ENCODE data around the gene ABLIM3. TPM values are rescaled to one million over a fixed set of nuclear protein-coding genes. Genes with fewer than 3 reads are reported as not detected.

The ABLIM3 gene
- polyA plus RNA-seq, 1 experiment, result 25.7 TPM

DNA sequence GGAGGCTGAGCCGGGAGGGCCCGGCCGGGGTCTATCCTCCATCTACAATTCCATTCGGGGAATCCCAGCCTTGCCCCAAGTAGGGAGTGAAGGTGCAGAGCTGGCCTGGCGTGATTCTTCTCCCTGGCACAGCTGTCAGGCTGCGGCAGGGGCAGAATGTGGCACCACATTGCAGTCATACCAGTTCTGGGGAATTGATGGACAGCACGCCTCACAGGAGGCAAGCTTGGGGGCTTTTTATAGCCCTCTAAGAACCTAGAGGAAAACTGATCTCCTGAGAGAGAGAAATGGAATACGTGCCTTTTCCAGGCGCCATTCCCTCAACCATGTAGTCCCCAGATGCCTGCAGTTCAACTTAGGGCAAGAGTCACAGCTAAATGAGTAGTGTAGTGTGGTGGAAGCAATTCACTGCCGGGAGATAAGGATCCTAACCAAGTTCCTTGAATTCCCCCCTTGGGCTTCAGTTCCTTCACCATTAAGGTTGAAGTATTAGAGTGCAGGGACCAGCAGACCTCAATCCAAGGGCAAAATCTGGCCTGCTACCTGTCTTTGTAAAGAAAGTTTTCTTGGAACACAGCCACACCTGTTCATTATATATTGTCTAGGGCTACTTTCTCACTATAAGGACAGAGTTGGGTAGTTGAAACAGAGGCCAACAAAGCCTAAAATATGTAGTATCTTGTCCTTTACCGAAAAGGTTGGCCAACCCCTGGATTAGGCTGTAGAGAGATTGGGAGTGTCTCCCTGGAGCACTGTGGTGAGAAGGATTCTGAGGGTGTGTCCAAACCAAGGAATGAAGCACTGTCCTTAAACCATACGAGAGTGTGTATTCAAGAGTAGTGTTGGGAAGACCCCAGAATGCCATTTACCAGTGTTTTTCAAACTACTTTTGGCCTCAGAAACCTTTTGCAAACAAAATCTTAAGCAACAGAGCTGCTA lies 141.0 kb downstream of the ABLIM3 start:
- Histone ChIP-seq H3K27me3 (ENCODE audit: control insufficient read depth, insufficient read depth, low read length) (no peaks in the 10 kb centered on the region), H3K4me3 (ENCODE audit: low read depth, low read length) (no peak overlapping the region), H3K36me3 (ENCODE audit: control insufficient read depth, insufficient read depth, low read length) (no peaks in the 10 kb centered on the region)
- TF ChIP-seq, protein P1, sequence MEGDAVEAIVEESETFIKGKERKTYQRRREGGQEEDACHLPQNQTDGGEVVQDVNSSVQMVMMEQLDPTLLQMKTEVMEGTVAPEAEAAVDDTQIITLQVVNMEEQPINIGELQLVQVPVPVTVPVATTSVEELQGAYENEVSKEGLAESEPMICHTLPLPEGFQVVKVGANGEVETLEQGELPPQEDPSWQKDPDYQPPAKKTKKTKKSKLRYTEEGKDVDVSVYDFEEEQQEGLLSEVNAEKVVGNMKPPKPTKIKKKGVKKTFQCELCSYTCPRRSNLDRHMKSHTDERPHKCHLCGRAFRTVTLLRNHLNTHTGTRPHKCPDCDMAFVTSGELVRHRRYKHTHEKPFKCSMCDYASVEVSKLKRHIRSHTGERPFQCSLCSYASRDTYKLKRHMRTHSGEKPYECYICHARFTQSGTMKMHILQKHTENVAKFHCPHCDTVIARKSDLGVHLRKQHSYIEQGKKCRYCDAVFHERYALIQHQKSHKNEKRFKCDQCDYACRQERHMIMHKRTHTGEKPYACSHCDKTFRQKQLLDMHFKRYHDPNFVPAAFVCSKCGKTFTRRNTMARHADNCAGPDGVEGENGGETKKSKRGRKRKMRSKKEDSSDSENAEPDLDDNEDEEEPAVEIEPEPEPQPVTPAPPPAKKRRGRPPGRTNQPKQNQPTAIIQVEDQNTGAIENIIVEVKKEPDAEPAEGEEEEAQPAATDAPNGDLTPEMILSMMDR (IDR thresholded peaks at IDR 0.05; ENCODE audit: insufficient read depth, low read depth, low read length), result no peak
- ChIA-PET POLR2A (no interaction called here), CTCF (interaction anchor here (0.6 kb wide), 1 partner anchor 13 kb away, joined by 3 read pairs; no protein-coding TSS in a partner anchor)
- DNase-seq (ENCODE audit: low read depth), result no peak

DNA sequence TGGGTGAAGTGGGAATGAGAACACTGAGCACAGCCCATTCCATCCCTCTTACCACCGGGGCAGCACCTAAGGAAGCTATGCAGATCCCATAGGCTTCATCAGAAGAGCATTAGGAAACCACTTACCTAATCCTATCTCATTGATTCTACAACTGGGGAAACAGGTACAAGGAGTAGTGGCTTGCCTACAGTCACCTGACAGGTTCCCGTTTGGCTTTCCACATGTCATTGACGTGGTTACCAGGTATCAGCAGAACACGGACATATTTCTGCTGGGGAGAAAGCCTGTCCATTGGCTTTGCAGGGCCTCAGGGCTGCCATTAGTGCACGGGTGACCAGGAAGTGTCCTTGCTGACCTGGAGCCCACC lies 141.7 kb downstream of the ABLIM3 start:
- TF ChIP-seq, protein P1 (IDR thresholded peaks at IDR 0.05; ENCODE audit: insufficient read depth, low read depth, low read length), result no peak
- CTCF ChIA-PET, result no interaction called here
- POLR2A ChIA-PET, result no interaction called here
- no peak for DNase-seq (ENCODE audit: low read depth)
- no peaks in the 10 kb centered on the region for H3K27me3 ChIP-seq (ENCODE audit: control insufficient read depth, insufficient read depth, low read length)
- H3K4me3 ChIP-seq (ENCODE audit: low read depth, low read length), result no peak overlapping the region
- H3K36me3 ChIP-seq (ENCODE audit: control insufficient read depth, insufficient read depth, low read length), result no peaks in the 10 kb centered on the region

DNA sequence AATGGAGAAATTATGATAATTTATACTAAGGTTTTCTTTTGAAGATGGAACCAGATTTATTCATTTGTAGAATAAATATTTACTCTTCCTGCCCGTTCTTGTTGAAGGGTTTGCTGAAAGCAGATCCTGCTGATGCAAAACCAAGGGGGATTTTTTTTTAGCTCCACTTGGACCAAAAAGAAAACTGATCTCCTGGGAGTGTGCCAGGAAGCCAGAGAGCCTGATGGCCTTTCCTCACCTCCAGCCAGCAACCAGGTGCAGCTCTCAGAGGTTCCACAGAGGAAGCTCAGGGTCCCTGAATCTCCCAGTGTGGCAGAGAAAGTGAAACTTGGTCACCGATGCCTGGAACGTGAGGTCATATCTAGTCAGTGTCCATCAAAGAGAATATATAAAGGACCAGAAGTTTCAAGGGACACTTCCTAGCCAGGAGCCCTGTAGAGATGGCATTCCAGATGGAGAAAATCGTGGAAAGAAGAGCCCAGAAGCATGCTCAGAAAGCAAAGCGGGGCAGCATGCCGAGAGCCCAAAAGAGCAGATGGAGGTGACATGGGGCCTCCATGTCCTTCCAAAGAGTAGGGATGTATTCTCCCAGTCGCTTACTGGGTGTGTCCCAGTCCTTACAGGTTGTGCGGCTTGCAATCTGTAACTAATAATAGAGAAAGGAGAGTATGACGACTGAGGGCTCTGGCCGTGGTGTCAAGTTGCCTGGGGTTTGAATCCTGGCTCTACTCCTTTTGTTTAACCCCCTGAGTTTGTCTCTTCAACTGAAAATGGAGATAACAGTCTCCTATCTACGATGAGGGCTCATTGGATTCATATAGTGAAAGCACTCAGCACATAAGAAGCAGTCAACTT lies 142.6 kb downstream of the ABLIM3 start:
- Histone ChIP-seq H3K27me3 (ENCODE audit: control insufficient read depth, insufficient read depth, low read length) (no peaks in the 10 kb centered on the region), H3K36me3 (ENCODE audit: control insufficient read depth, insufficient read depth, low read length) (no peaks in the 10 kb centered on the region), H3K4me3 (ENCODE audit: low read depth, low read length) (no peak overlapping the region)
- no peak for DNase-seq (ENCODE audit: low read depth)
- TF ChIP-seq, protein P1 (IDR thresholded peaks at IDR 0.05; ENCODE audit: insufficient read depth, low read depth, low read length), result no peak
- ChIA-PET POLR2A (no interaction called here), CTCF (no interaction called here)

DNA sequence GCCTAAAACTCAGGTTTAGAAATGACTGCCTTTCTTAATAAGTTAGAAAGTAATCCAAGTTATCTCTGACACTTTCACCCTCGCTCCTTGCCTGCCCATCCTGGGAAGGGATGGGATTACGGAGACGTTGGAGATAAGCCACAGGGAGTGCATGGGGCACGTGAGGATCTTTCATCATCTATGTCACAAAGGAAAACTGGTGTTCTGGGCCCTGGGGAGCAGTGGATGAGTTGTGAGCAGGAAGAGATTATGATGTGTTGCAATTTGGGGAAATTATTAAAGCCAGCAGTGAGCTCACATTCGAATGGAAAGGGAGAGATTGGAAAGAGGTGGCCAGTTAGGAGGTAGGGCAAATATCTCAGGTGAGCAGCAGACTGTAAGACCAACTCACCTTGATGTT lies 143.2 kb downstream of the ABLIM3 start:
- POLR2A ChIA-PET, result no interaction called here
- no peaks in the 10 kb centered on the region for H3K36me3 ChIP-seq (ENCODE audit: control insufficient read depth, insufficient read depth, low read length)
- H3K27me3 ChIP-seq (ENCODE audit: control insufficient read depth, insufficient read depth, low read length), result no peaks in the 10 kb centered on the region
- no peak for DNase-seq (ENCODE audit: low read depth)
- TF ChIP-seq, protein P1 (IDR thresholded peaks at IDR 0.05; ENCODE audit: insufficient read depth, low read depth, low read length), result no peak
- CTCF ChIA-PET, result no interaction called here
- no peak overlapping the region for H3K4me3 ChIP-seq (ENCODE audit: low read depth, low read length)

DNA sequence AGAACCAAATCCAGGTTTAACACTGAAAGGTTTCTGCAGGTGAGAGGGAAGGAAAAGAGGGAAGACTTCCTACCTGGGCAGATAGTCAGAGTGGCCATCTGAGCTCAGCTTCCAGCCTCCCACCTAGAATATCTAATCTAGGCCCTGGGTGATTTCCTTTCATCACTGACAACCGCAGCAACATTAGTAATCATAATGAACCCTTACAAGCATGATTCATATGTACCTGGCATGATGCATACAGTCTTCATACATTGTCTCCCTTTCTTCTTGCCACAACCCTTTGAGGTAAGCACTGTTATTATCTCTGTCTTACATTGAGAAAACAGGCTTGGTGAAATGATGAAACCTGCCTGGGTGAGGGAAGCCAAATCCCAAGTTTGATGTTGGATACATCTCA lies 143.9 kb downstream of the ABLIM3 start:
- no peaks in the 10 kb centered on the region for H3K27me3 ChIP-seq (ENCODE audit: control insufficient read depth, insufficient read depth, low read length)
- DNase-seq (ENCODE audit: low read depth), result no peak
- no peak overlapping the region for H3K4me3 ChIP-seq (ENCODE audit: low read depth, low read length)
- CTCF ChIA-PET, result no interaction called here
- TF ChIP-seq, protein P1 (IDR thresholded peaks at IDR 0.05; ENCODE audit: insufficient read depth, low read depth, low read length), result no peak
- POLR2A ChIA-PET, result no interaction called here
- H3K36me3 ChIP-seq (ENCODE audit: control insufficient read depth, insufficient read depth, low read length), result no peaks in the 10 kb centered on the region
